Thyroid gland (tissue), 4 donors: ENCODE data around the gene AP2S1.

Experiments
- CTCF ChIP-seq, 6 experiments: fragments of 200-600 bp in 3 of 6; fragments of 450-650 bp in 3 of 6; sonication (generic) in 3 of 6; IDR thresholded peaks; one replicate each; pipeline ENCODE4 v1.5.1; 2016 to 2019; ENCODE audit warnings: antibody characterized with exemption in 6 of 6, mild to moderate bottlenecking in 2 of 6, inconsistent platforms in 1 of 6, moderate library complexity in 1 of 6
- POLR2A ChIP-seq, 2 donors: fragments of 450-650 bp; IDR thresholded peaks; one replicate each; pipeline ENCODE4 v1.6.1; 2017; ENCODE audit warnings: antibody characterized with exemption in 2 of 2, mild to moderate bottlenecking in 2 of 2, moderate library complexity in 1 of 2

GRCh38 chr19:46789371-46789770 is 61.3 kb downstream of the AP2S1 start:
- TF ChIP-seq POLR2A (IDR thresholded peaks at IDR 0.05) (no peak), CTCF (IDR thresholded peaks at IDR 0.05) (no peak)
